Panc1 (cell line): Measurements from ENCODE around the gene TRPC5OS. TPM values are rescaled to one million over a fixed set of nuclear protein-coding genes. Genes with fewer than 3 reads are reported as not detected.

Experiments
- ATAC-seq: fragments of 200-7000 bp; cut with Tn5 transposase; 2 replicates; pipeline ENCODE4 v1.9.1; 2020; ENCODE audit warnings: mild to moderate bottlenecking, moderate library complexity
- BruUV-seq: library from RNA; stranded (reverse); fragments of 400-500 nt; replicated peaks from 2 replicates; lab custom pipeline; 2021; lab: Mats Ljungman, UMichigan
- CTCF ChIA-PET: fragments of 300-600 bp; sonication (Branson Sonifier 250); formaldehyde crosslinking; loops from one replicate; lab custom pipeline; 2022; ENCODE audit warnings: antibody characterized with exemption; lab: Charles Lee
- POLR2A ChIA-PET: fragments of 300-600 bp; sonication (Branson Sonifier 250); formaldehyde crosslinking; loops from one replicate; lab custom pipeline; 2022; ENCODE audit warnings: antibody characterized with exemption; lab: Charles Lee
- DNase-seq: peaks from one replicate; pipeline ENCODE4 v3.0.0-alpha.2; 2010; ENCODE audit warnings: low read depth, low spot score
- H3K27ac ChIP-seq: 2 replicates; pipeline ENCODE4 v1.5.1; 2011; ENCODE audit warnings: mild to moderate bottlenecking, low read length, inconsistent platforms
- H3K27me3 ChIP-seq: fragments of 200-500 bp; sonication (Bioruptor generic); 2 replicates; pipeline ENCODE4 v1.6.0; 2014; ENCODE audit warnings: low read length, inconsistent platforms; ENCODE audit not compliant: control insufficient read depth, insufficient read depth
- H3K36me3 ChIP-seq: fragments of 200-500 bp; sonication (Bioruptor generic); 2 replicates; pipeline ENCODE4 v1.5.1; 2014; ENCODE audit warnings: inconsistent platforms, mild to moderate bottlenecking, low read length, moderate library complexity; ENCODE audit not compliant: control insufficient read depth, insufficient read depth
- H3K4me1 ChIP-seq: 2 replicates; pipeline ENCODE4 v1.5.1; 2011; ENCODE audit warnings: inconsistent platforms, mild to moderate bottlenecking, low read length, moderate library complexity; ENCODE audit not compliant: control insufficient read depth, insufficient read depth
- H3K4me3 ChIP-seq, 2 experiments: 2 replicates each; pipeline ENCODE4 v1.5.1; 2011 to 2012; ENCODE audit warnings: low read depth in 2 of 2, low read length in 2 of 2, mild to moderate bottlenecking in 2 of 2, inconsistent platforms in 1 of 2, moderate library complexity in 1 of 2
- H3K9me3 ChIP-seq: fragments of 200-500 bp; sonication (Bioruptor generic); 2 replicates; pipeline ENCODE4 v1.5.1; 2014; ENCODE audit warnings: low read depth, mild to moderate bottlenecking, inconsistent platforms, low read length, moderate library complexity; ENCODE audit not compliant: control insufficient read depth, insufficient read depth
- CTCF ChIP-seq: fragments of 450-650 bp; IDR thresholded peaks from 2 replicates; pipeline ENCODE4 v1.5.1; 2017; ENCODE audit warnings: mild to moderate bottlenecking
- POLR2AphosphoS5 ChIP-seq: IDR thresholded peaks from 2 replicates; pipeline ENCODE4 v1.6.1; 2012; ENCODE audit warnings: mild to moderate bottlenecking, low read depth, low read length, moderate library complexity
- REST ChIP-seq, 2 experiments: IDR thresholded peaks; 2 replicates each; pipeline ENCODE4 v1.6.1; 2011 to 2012; ENCODE audit warnings: low read depth in 2 of 2, control low read depth in 1 of 2, low read length in 1 of 2, mild to moderate bottlenecking in 1 of 2, moderate library complexity in 1 of 2; ENCODE audit not compliant: insufficient read depth in 1 of 2
- SIN3A ChIP-seq: IDR thresholded peaks from 2 replicates; pipeline ENCODE4 v1.6.1; 2012; ENCODE audit warnings: low read depth, mild to moderate bottlenecking, low read length, moderate library complexity, borderline replicate concordance; ENCODE audit not compliant: insufficient read depth
- TCF7L2 ChIP-seq: IDR thresholded peaks from 2 replicates; pipeline ENCODE4 v1.6.1; 2011; ENCODE audit warnings: mild to moderate bottlenecking, low read depth, low read length, inconsistent platforms
- in situ Hi-C: cut with HindIII; loops from 2 replicates; pipeline ENCODE4 v1.10.0; 2016; ENCODE audit warnings: low sequenced_read_pairs, low pct_unique_long_range_greater_than_20kb
- intact Hi-C: fragments of 100-400 bp; cut with micrococcal nuclease; formaldehyde crosslinking; loops from one replicate; pipeline ENCODE4 v1.10.0; 2022; ENCODE audit not compliant: unreplicated experiment
- total RNA-seq: library from RNA; stranded (reverse); gene quantifications from one replicate; pipeline ENCODE4 v1.2.1, GENCODE V29; 2021; ENCODE audit not compliant: unreplicated experiment

Gene TRPC5OS
- total RNA-seq, 1 experiment from 2014 or later: not detected

GRCh38 chrX:111869639-111870034 lies 6.3 kb upstream of the TRPC5OS start:
- Histone ChIP-seq H3K36me3 (no peaks in the 10 kb centered on the region), H3K4me1 (no peaks in the 10 kb centered on the region), H3K9me3 (no peaks in the 10 kb centered on the region), H3K27me3 (no peaks in the 10 kb centered on the region), H3K4me3 (no peak overlapping the region), H3K27ac (no peak overlapping the region)
- ATAC-seq (peak; percentile 78), DNase-seq (peak; percentile 27)
- ChIA-PET CTCF (interaction anchor here (0.6 kb wide), 1 partner anchor 169 kb away, joined by 4 read pairs; no protein-coding TSS in a partner anchor), POLR2A (no interaction called here)
- intact Hi-C loops (loop anchor here (2.0 kb wide), 2 partner anchors 173 to 773 kb away; no protein-coding TSS in a partner anchor), in situ Hi-C loops (no loop called here)
- TF ChIP-seq SIN3A (no peak), CTCF (peak; percentile 78)
- BruUV-seq: no TSS peak

GRCh38 chrX:111874241-111874640 lies 1.7 kb upstream of the TRPC5OS start:
- no TSS peak for BruUV-seq
- ChIA-PET CTCF (no interaction called here), POLR2A (no interaction called here)
- Histone ChIP-seq H3K9me3 (no peaks in the 10 kb centered on the region), H3K4me3 (no peak overlapping the region), H3K27ac (no peak overlapping the region), H3K27me3 (no peaks in the 10 kb centered on the region), H3K36me3 (no peaks in the 10 kb centered on the region), H3K4me1 (no peaks in the 10 kb centered on the region)
- intact Hi-C loops (no loop called here), in situ Hi-C loops (no loop called here)
- TF ChIP-seq REST (IDR thresholded peaks at IDR 0.05; ENCODE audit: insufficient read depth in 1 of 2, low read depth in 2 of 2, low read length in 1 of 2) (no peak), TCF7L2 (no peak), CTCF (no peak), POLR2AphosphoS5 (no peak), SIN3A (no peak)
- no peak for ATAC-seq
- DNase-seq: no peak
